ENCODE measurements around the gene ZCCHC24.

DNA sequence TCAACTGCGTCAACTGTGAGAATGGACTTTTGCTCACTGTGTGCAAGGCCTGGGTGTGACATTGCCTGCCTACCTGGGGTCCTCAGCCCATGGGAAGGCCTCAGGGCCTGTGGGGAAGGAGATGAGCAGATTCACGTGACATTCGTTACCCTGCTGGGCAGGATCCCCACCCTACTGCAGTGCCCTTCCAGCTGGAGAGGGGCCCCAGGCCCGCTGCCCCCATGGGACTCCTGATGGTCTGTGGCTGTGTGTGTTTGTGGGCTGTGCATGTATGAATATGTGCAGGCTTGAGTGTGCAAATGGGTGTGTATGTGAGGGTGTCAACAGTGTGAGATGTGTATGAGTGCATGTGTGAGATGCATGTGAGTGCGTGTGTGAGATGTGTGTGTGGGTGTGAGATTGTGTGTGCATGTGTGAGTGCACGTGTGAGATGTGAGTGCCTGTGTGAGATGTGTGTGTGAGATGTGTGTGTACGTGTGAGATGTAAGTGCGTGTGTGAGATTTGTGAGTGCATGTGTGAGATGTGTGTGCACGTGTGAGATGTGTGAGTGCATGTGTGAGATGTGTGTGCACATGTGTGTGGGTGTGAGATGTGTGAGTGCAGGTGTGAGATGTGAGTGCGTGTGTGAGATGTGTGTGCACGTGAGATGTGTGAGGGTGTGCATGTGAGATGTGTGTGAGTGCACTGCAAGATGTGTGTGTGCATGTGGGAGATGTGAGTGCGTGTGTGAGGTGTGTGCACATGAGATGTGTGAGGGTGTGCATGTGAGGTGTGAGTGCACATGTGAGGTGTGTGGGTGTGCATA, 68.5 kb downstream of the ZCCHC24 start:
- TF ChIP-seq POLR2A (IDR thresholded peaks at IDR 0.05) = no peak
- TF ChIP-seq, protein P1, sequence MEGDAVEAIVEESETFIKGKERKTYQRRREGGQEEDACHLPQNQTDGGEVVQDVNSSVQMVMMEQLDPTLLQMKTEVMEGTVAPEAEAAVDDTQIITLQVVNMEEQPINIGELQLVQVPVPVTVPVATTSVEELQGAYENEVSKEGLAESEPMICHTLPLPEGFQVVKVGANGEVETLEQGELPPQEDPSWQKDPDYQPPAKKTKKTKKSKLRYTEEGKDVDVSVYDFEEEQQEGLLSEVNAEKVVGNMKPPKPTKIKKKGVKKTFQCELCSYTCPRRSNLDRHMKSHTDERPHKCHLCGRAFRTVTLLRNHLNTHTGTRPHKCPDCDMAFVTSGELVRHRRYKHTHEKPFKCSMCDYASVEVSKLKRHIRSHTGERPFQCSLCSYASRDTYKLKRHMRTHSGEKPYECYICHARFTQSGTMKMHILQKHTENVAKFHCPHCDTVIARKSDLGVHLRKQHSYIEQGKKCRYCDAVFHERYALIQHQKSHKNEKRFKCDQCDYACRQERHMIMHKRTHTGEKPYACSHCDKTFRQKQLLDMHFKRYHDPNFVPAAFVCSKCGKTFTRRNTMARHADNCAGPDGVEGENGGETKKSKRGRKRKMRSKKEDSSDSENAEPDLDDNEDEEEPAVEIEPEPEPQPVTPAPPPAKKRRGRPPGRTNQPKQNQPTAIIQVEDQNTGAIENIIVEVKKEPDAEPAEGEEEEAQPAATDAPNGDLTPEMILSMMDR (IDR thresholded peaks at IDR 0.05) = no peak
